Measurements from ENCODE around the gene DDX1. TPM values are rescaled to one million over a fixed set of nuclear protein-coding genes. Genes with fewer than 3 reads are reported as not detected.
"Not testable (repeated sequence)": the region's sequence is repeated elsewhere in the genome, so short reads cannot be mapped to it uniquely, and the experiment has no call there.

Gene DDX1
- total RNA-seq, 4 donors from 2014 or later, result 58.3 to 90.5 (median 60.8) TPM

DNA sequence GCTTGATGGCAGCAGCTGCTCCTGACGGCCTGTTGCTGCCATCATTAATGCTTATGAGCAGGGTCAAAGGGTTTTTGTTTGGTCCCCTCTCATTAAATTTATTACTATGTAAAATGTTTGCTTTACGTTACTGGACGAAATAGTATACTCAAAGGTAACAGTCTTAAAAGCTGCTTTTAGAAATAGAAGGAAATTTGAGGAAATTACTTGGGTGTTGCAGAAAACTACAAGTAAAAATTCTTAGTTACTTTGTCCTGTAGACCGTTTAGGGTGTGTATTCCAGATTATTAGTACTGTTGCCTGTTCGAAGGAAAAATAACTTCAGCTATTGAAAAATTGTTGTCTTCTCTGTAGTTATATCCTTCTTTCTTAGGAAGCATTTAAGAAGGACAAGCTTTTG is 27.8 kb downstream of the DDX1 start:
- peaks cover 56 to 97% (median 83%) of the 10 kb centered on the region in 4 donors for H3K36me3 ChIP-seq
- H3K4me3 ChIP-seq, result no peak overlapping the region
- H3K4me1 ChIP-seq, result peaks cover 0 to 5% (median 0%) of the 10 kb centered on the region in 4 donors
- H3K27me3 ChIP-seq, result no peaks in the 10 kb centered on the region
- no peak overlapping the region for H3K27ac ChIP-seq (replicated peaks in 1 of 4)
- 74% methylated on average over 5 of the region's 5 CpGs for WGBS
- no peaks in the 10 kb centered on the region for H3K9me3 ChIP-seq
- TF ChIP-seq POLR2AphosphoS5 (IDR thresholded peaks at IDR 0.05), result no peak
- no peak for TF ChIP-seq POLR2A (IDR thresholded peaks at IDR 0.05; ENCODE audit: low read depth)
- no peak for TF ChIP-seq EP300 (IDR thresholded peaks at IDR 0.05)
- TF ChIP-seq, protein P1, sequence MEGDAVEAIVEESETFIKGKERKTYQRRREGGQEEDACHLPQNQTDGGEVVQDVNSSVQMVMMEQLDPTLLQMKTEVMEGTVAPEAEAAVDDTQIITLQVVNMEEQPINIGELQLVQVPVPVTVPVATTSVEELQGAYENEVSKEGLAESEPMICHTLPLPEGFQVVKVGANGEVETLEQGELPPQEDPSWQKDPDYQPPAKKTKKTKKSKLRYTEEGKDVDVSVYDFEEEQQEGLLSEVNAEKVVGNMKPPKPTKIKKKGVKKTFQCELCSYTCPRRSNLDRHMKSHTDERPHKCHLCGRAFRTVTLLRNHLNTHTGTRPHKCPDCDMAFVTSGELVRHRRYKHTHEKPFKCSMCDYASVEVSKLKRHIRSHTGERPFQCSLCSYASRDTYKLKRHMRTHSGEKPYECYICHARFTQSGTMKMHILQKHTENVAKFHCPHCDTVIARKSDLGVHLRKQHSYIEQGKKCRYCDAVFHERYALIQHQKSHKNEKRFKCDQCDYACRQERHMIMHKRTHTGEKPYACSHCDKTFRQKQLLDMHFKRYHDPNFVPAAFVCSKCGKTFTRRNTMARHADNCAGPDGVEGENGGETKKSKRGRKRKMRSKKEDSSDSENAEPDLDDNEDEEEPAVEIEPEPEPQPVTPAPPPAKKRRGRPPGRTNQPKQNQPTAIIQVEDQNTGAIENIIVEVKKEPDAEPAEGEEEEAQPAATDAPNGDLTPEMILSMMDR (IDR thresholded peaks at IDR 0.05), result no peak
- intact Hi-C loops (cut with DNase I), result no loop called here
- no peak for DNase-seq (ENCODE audit: extremely low spot score)

DNA sequence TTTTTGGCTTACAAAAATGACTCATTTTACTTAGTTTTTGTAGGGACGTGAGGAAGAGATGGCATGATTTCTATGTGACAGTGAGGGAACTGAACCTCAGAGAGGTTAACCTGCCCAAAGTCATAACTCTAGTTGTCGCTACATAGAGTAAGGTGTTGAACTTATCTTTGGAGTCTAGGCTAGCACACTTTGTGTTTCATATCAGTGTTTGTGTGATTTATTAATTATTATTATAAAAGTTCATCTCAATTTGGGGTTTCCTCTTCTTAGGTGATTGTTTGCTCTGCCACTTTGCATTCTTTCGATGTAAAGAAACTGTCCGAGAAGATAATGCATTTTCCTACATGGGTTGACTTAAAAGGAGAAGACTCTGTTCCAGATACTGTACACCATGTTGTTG is 28.3 kb downstream of the DDX1 start:
- no peak for DNase-seq (ENCODE audit: extremely low spot score)
- TF ChIP-seq EP300 (IDR thresholded peaks at IDR 0.05), result no peak
- no peak for TF ChIP-seq POLR2AphosphoS5 (IDR thresholded peaks at IDR 0.05)
- TF ChIP-seq POLR2A (IDR thresholded peaks at IDR 0.05; ENCODE audit: low read depth), result no peak
- TF ChIP-seq, protein P1 (IDR thresholded peaks at IDR 0.05), result no peak
- peaks cover 0 to 3% (median 0%) of the 10 kb centered on the region in 4 donors for H3K4me1 ChIP-seq
- intact Hi-C loops (cut with DNase I), result no loop called here
- H3K9me3 ChIP-seq, result no peaks in the 10 kb centered on the region
- WGBS, result 92% methylated on average over 4 of the region's 4 CpGs
- H3K4me3 ChIP-seq, result no peak overlapping the region
- H3K36me3 ChIP-seq, result peaks cover 59 to 98% (median 87%) of the 10 kb centered on the region in 4 donors
- no peaks in the 10 kb centered on the region for H3K27me3 ChIP-seq
- H3K27ac ChIP-seq (replicated peaks in 1 of 4), result no peak overlapping the region

DNA sequence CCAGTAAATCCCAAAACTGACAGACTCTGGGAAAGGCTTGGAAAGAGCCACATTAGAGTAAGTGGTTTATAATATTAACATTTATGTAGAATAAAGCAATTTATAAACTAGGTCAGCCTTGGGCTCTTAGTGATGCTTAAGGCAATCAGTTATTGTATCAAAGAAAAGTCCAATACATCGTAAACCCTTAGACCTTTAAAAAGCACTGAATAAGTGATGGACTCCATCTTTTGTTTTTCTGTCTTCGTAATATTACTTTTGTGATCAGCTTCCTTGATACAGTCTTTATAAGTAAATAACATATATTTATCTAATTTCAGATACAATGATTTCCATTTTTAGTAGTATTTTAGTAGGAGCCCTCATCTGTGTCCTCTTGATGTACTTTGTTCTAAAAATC is 28.7 kb downstream of the DDX1 start:
- Histone ChIP-seq H3K36me3 (peaks cover 59 to 98% (median 86%) of the 10 kb centered on the region in 4 donors), H3K4me1 (no peaks in the 10 kb centered on the region), H3K27me3 (no peaks in the 10 kb centered on the region), H3K9me3 (no peaks in the 10 kb centered on the region), H3K4me3 (no peak overlapping the region), H3K27ac (replicated peaks in 1 of 4) (no peak overlapping the region)
- no peak for TF ChIP-seq EP300 (IDR thresholded peaks at IDR 0.05)
- TF ChIP-seq, protein P1 (IDR thresholded peaks at IDR 0.05), result no peak
- no peak for TF ChIP-seq POLR2A (IDR thresholded peaks at IDR 0.05; ENCODE audit: low read depth)
- intact Hi-C loops (cut with DNase I), result no loop called here
- WGBS, result 94% methylated on average over 2 of the region's 2 CpGs
- no peak for DNase-seq (ENCODE audit: extremely low spot score)

DNA sequence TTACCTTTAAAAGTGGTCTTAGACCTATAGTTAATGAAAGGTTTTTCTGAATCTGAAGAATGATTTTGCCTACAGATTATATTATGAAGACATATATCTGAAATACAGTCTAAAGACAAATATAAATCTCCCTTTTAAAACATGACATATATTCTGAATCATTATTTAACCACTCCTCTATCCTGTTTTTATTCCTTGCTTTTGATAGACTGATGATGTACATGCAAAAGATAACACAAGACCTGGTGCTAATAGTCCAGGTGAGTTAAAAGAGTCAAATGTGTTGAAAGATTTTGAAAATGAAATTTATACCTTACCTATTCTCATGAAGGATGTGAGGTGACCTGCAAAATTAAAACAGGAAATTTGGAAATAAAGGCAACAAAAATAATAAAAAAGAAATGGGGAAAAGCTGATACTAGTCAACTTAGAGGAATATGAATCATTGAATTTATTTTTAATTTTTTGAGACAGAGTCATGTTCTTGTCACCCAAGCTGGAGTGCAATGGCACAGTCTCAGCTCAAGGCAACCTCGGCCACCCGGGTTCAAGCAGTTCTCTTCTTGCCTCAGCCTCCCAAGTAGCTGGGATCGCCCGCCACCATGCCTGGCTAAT is 29.3 kb downstream of the DDX1 start:
- WGBS, result 97% methylated on average over 4 of the region's 4 CpGs
- intact Hi-C loops (cut with DNase I), result no loop called here
- TF ChIP-seq POLR2A (IDR thresholded peaks at IDR 0.05; ENCODE audit: low read depth) (no peak), EP300 (IDR thresholded peaks at IDR 0.05) (no peak), POLR2AphosphoS5 (IDR thresholded peaks at IDR 0.05) (no peak)
- TF ChIP-seq, protein P1 (IDR thresholded peaks at IDR 0.05), result no peak
- Histone ChIP-seq H3K27ac (replicated peaks in 1 of 4) (no peak overlapping the region), H3K36me3 (peaks cover 52 to 95% (median 80%) of the 10 kb centered on the region in 4 donors), H3K4me3 (no peak overlapping the region), H3K4me1 (no peaks in the 10 kb centered on the region), H3K27me3 (no peaks in the 10 kb centered on the region), H3K9me3 (no peaks in the 10 kb centered on the region)
- DNase-seq (ENCODE audit: extremely low spot score), result no peak

DNA sequence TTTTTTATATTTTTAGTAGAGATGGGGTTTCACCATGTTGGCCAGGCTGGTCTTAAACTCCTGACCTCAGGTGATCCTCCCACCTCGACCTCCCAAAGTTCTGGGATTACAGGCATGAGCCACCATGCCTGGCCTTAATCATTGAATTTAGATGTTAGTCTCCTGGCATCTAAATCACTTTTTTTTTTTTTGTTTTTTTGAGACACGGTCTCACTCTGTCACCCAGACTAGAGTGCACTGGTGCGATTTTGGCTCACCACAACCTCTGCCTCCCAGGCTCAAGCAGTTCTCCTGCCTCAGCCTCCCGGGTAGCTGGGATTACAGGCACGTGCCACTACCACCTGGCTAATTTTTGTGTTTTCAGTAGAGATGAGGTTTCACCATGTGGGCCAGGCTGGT is 29.8 kb downstream of the DDX1 start:
- H3K27me3 ChIP-seq; H3K9me3 ChIP-seq; DNase-seq (ENCODE audit: extremely low spot score); intact Hi-C loops (cut with DNase I); H3K4me3 ChIP-seq; H3K4me1 ChIP-seq; H3K27ac ChIP-seq (replicated peaks in 1 of 4): not testable (repeated sequence)
- peaks cover 50 to 95% (median 76%) of the 10 kb centered on the region in 4 donors for H3K36me3 ChIP-seq
- WGBS, result 91% methylated on average over 5 of the region's 5 CpGs

Measured in esophagus muscularis mucosa (tissue), 4 donors.